Uterus (tissue), 2 donors: ENCODE data around the gene SLIT3.

Experiments used
- POLR2A ChIP-seq, 2 donors: fragments of 450-650 bp; IDR thresholded peaks; one replicate each; pipeline ENCODE4 v1.6.1; 2016; ENCODE audit warnings: antibody characterized with exemption in 2 of 2, mild to moderate bottlenecking in 1 of 2, moderate library complexity in 1 of 2
- TF ChIP-seq, protein P1 (sequence below), 4 experiments: fragments of 200-600 bp in 2 of 4; fragments of 450-650 bp in 2 of 4; sonication (generic) in 2 of 4; IDR thresholded peaks; one replicate each; pipeline ENCODE4 v1.5.1; 2016 to 2019; ENCODE audit warnings: antibody characterized with exemption in 4 of 4, mild to moderate bottlenecking in 2 of 4, moderate library complexity in 1 of 4

DNA sequence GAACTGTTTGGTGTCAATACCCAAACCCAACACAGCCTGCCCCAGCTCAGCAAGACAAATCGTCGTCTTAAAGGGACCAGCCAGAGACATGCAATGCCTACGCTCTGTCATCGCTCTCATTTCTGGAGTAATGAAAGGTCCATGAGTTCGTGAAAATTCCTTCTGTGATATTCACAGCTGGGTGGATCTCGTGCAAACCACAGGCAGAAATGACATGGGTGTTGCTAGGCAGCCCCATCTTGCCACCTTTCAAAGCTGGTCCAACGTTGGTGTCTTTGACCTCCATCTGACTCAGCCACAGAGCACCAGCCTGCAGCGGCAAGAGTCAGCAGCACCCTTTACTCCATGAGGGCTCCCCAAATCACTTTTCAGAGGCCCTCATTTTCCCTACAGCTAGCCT lies 215.3 kb downstream of the SLIT3 start:
- TF ChIP-seq, protein P1, sequence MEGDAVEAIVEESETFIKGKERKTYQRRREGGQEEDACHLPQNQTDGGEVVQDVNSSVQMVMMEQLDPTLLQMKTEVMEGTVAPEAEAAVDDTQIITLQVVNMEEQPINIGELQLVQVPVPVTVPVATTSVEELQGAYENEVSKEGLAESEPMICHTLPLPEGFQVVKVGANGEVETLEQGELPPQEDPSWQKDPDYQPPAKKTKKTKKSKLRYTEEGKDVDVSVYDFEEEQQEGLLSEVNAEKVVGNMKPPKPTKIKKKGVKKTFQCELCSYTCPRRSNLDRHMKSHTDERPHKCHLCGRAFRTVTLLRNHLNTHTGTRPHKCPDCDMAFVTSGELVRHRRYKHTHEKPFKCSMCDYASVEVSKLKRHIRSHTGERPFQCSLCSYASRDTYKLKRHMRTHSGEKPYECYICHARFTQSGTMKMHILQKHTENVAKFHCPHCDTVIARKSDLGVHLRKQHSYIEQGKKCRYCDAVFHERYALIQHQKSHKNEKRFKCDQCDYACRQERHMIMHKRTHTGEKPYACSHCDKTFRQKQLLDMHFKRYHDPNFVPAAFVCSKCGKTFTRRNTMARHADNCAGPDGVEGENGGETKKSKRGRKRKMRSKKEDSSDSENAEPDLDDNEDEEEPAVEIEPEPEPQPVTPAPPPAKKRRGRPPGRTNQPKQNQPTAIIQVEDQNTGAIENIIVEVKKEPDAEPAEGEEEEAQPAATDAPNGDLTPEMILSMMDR (IDR thresholded peaks at IDR 0.05) = no peak
- TF ChIP-seq POLR2A (IDR thresholded peaks at IDR 0.05) = no peak
